ENCODE results near the gene MCOLN2.

DNA sequence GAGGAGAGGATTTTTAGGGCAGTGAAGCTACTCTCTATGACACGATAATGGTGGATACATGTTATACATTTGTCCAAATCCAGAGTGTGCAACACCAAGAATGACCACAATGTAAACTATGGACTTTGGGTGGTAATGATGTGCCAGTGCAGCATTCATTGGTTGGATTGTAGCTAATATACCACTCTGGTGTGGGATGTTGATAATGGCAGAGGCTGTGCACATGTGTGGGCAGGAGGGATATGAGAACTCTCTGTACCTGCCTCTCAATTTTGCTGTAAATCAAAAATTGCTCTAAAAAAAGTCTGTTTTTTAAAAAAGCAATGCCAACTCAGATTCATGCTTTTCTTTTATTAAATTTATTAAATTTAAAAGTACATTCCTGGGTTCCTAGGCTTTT, 76.8 kb downstream of the MCOLN2 start:
- TF ChIP-seq, protein P1, sequence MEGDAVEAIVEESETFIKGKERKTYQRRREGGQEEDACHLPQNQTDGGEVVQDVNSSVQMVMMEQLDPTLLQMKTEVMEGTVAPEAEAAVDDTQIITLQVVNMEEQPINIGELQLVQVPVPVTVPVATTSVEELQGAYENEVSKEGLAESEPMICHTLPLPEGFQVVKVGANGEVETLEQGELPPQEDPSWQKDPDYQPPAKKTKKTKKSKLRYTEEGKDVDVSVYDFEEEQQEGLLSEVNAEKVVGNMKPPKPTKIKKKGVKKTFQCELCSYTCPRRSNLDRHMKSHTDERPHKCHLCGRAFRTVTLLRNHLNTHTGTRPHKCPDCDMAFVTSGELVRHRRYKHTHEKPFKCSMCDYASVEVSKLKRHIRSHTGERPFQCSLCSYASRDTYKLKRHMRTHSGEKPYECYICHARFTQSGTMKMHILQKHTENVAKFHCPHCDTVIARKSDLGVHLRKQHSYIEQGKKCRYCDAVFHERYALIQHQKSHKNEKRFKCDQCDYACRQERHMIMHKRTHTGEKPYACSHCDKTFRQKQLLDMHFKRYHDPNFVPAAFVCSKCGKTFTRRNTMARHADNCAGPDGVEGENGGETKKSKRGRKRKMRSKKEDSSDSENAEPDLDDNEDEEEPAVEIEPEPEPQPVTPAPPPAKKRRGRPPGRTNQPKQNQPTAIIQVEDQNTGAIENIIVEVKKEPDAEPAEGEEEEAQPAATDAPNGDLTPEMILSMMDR (IDR thresholded peaks at IDR 0.05; ENCODE audit: borderline replicate concordance, extremely low read depth, low read length, poor library complexity, severe bottlenecking) = no peak
- no peak for TF ChIP-seq EZH2 (IDR thresholded peaks at IDR 0.05; ENCODE audit: borderline replicate concordance, low read depth, low read length, severe bottlenecking)

All from DND-41 (cell line).